NCI-H774 (cell line): ENCODE data around the gene ZNF627.
"Not testable (repeated sequence)": the region's sequence is repeated elsewhere in the genome, so short reads cannot be mapped to it uniquely, and the experiment has no call there.

ENCODE experiments used
- DNase-seq: peaks from one replicate; lab custom pipeline; 2025; lab: John Stamatoyannopoulos, UW

ZNF627 gene

GRCh38 chr19:11624069-11624463 lies 26.8 kb downstream of the ZNF627 start:
- no peak for DNase-seq

- no peak for DNase-seq
These were observed 29.0 kb downstream of the ZNF627 start for GRCh38 chr19:11626252-11626651.

DNA sequence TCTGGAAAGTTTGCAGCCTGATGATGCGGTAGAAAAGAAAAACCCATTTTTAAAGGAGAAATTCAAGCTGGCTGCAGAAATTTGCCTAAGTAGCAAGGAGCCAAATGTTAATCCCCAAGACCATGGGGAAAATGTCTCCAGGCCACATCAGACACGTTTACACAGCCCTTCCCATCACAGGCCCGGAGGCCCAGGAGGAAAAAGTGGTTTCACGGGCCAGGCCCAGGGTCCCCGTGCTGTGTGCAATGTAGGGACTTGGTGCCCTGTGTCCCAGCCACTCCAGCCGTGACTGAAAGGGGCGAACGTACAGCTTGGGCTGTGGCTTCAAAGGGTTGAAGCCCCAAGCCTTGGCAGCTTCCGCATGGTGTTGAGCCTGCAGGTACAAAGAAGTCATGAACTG lies 35.9 kb downstream of the ZNF627 start:
- no peak for DNase-seq

GRCh38 chr19:11634018-11634662 lies 36.9 kb downstream of the ZNF627 start:
- DNase-seq: not testable (repeated sequence)

GRCh38 chr19:11639245-11639601 lies 41.9 kb downstream of the ZNF627 start:
- no peak for DNase-seq

GRCh38 chr19:11639602-11640471 lies 42.6 kb downstream of the ZNF627 start:
- peak; percentile 96 for DNase-seq

DNA sequence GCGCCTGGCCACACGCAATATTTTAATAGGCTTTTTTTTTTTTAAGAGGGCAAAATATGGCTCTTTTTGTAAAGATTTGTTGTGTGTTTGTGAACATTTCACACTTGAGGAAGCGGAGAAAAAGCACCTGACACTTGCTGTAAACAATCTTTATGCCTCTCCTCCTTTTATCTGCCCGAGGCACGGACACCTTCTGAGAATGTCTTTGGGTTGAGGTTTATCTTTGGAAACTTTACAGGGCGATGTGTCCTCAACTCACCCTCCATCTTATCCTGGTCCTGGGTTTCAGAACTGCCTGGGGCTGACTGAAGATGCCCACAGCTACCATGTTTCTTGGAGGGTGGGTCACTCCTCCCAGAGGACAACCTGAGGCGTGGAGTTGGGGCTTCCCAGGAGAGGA lies 44.0 kb downstream of the ZNF627 start:
- no peak for DNase-seq

- no peak for DNase-seq
These were observed 45.6 kb downstream of the ZNF627 start for GRCh38 chr19:11642902-11643301.

- no peak for DNase-seq
These were observed 52.7 kb downstream of the ZNF627 start for GRCh38 chr19:11649941-11650340.

DNA sequence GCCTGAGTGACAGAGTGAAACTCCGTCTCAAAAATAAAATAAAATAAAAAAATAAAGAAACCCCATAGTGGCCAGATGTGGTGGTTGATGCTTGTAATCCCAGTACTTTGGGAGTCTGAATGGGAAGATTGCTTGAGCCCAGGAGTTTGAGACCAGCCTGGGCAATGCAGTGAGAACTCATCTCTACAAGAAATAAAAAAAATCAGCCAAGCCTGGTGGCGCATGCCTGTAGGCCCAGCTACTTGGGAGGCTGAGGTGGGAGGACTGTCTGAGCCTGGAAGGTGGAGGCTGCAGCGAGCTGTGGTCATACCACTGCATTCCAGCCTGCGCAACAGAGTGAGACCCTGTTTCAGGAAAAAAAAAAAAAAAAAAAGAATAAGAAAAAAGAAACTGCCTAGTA lies 53.8 kb downstream of the ZNF627 start:
- DNase-seq: no peak

- DNase-seq: no peak
These were observed 54.8 kb downstream of the ZNF627 start for GRCh38 chr19:11652056-11652455.

DNA sequence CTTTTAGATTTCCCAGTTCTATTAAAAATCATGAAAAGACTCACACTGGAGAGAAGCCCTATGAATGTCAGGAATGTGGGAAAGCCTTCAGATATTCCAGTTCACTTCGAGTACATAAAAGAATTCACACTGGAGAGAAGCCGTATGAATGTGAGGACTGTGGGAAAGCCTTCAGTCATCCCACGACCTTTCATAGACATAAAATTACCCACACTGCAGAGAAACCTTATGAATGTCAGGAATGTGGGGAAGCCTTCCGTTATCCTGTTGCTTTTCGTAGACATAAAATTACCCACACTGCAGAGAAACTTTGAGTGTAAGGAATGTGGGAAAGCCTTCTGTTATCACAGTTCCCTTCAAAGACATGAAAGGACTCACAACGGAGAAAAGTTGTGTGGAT lies 55.2 kb downstream of the ZNF627 start:
- DNase-seq: no peak

GRCh38 chr19:11656535-11656934 lies 59.3 kb downstream of the ZNF627 start:
- no peak for DNase-seq

- peak; percentile 69 for DNase-seq
These were observed 60.0 kb downstream of the ZNF627 start for GRCh38 chr19:11657307-11657706.

GRCh38 chr19:11658970-11659369 lies 61.7 kb downstream of the ZNF627 start:
- DNase-seq: no peak

GRCh38 chr19:11659612-11660011 lies 62.3 kb downstream of the ZNF627 start:
- DNase-seq: no peak

GRCh38 chr19:11662278-11662677 lies 65.0 kb downstream of the ZNF627 start:
- DNase-seq: no peak

DNA sequence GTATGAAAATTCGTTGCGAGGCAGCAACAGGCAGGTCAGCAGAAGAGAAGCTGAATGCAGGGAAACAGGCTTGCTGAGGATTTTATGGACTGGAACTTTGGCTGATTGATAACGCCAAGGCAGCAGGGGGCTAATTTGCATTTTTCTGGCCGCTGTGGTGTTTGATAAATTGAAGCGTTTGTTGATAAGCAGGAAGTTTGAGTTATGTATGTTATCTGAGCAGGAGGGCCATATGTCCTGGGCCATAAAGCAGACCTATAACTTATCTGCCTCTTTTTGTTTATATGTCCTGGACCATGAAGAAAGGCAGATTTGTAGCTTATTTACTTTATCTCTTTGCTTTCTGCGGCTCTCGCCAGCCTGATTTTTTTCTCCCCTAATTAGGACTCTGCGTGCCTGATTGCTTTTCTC lies 65.9 kb downstream of the ZNF627 start:
- no peak for DNase-seq
